Endothelial cell of umbilical vein (primary cell): ENCODE results near the gene CIAO1. TPM values are rescaled to one million over a fixed set of nuclear protein-coding genes. Genes with fewer than 3 reads are reported as not detected.
A peak's percentile ranks its signal among the peaks of the same experiment; 100 is the strongest.

Source experiments
- BruUV-seq: library from RNA; stranded (reverse); fragments of 400-500 nt; replicated peaks from 2 replicates; lab custom pipeline; 2021; lab: Mats Ljungman, UMichigan
- CTCF ChIA-PET: fragments of 300-600, 350-600 bp; sonication (Branson Sonifier 250); formaldehyde crosslinking; loops from one replicate; lab custom pipeline; 2021; ENCODE audit warnings: antibody characterized with exemption, inconsistent platforms; lab: Charles Lee
- POLR2A ChIA-PET: fragments of 300-600, 350-600 bp; sonication (Branson Sonifier 250); formaldehyde crosslinking; loops from one replicate; lab custom pipeline; 2021; ENCODE audit warnings: antibody characterized with exemption, inconsistent platforms; lab: Charles Lee
- DNase-seq: peaks from one replicate; pipeline ENCODE4 v3.0.0-alpha.2; 2011; ENCODE audit warnings: low read depth, low spot score
- FAIRE-seq: peaks from 2 replicates; lab custom pipeline; 2011; peaks lifted over from hg19 to GRCh38; lab: Jason Lieb, UNC
- H2AFZ ChIP-seq: 2 replicates; pipeline ENCODE4 v1.6.0; 2012; ENCODE audit warnings: low read depth, low read length, control low read depth, inconsistent platforms
- H3K27ac ChIP-seq: 2 replicates; pipeline ENCODE4 v1.5.1; 2011; ENCODE audit warnings: low read depth, mild to moderate bottlenecking, control low read depth, low read length, moderate library complexity; ENCODE audit not compliant: insufficient read depth
- H3K27me3 ChIP-seq, 2 experiments: 2 replicates each; pipeline versions ENCODE4 v1.6.0 to v1.6.1; 2011; ENCODE audit warnings: low read length in 2 of 2, mixed read lengths in 1 of 2; ENCODE audit not compliant: control insufficient read depth in 2 of 2, insufficient read depth in 2 of 2
- H3K36me3 ChIP-seq, 2 experiments: 2 replicates in 1 of 2; 3 replicates in 1 of 2; pipeline ENCODE4 v1.5.1; 2011; ENCODE audit warnings: low read length in 2 of 2, mild to moderate bottlenecking in 1 of 2, moderate library complexity in 1 of 2; ENCODE audit not compliant: control insufficient read depth in 2 of 2, insufficient read depth in 2 of 2; ENCODE audit errors: extremely low read depth in 1 of 2
- H3K4me1 ChIP-seq: 3 replicates; pipeline ENCODE4 v1.5.1; 2011; ENCODE audit warnings: mild to moderate bottlenecking, low read length; ENCODE audit not compliant: control insufficient read depth, insufficient read depth; ENCODE audit errors: extremely low read depth
- H3K4me2 ChIP-seq: 2 replicates; pipeline ENCODE4 v1.6.1; 2011; ENCODE audit warnings: low read length, control low read depth, mixed read lengths; ENCODE audit not compliant: insufficient read depth
- H3K4me3 ChIP-seq, 3 experiments: fragments of 200-600 bp in 1 of 3; sonication (generic), shearing (Covaris generic) in 1 of 3; replicated peaks in 1 of 3; 2 replicates each; pipeline ENCODE4 v1.5.1; 2011 to 2016; ENCODE audit warnings: control low read depth in 3 of 3, low read length in 3 of 3, mild to moderate bottlenecking in 2 of 3, inconsistent platforms in 1 of 3, low read depth in 1 of 3, moderate library complexity in 1 of 3; ENCODE audit not compliant: insufficient read depth in 1 of 3
- H3K79me2 ChIP-seq: 2 replicates; pipeline ENCODE4 v1.6.0; 2012; ENCODE audit warnings: low read length, inconsistent platforms; ENCODE audit not compliant: control insufficient read depth, insufficient read depth
- H3K9ac ChIP-seq: replicated peaks from 2 replicates; pipeline ENCODE3; 2011; ENCODE audit warnings: low read length, control low read depth; ENCODE audit not compliant: insufficient read depth; ENCODE audit errors: extremely low read depth
- H3K9me1 ChIP-seq: replicated peaks from 3 replicates; pipeline ENCODE4 v1.6.0; 2011; ENCODE audit warnings: mild to moderate bottlenecking, low read length; ENCODE audit not compliant: control insufficient read depth, insufficient read depth; ENCODE audit errors: extremely low read depth
- H3K9me3 ChIP-seq: replicated peaks from 2 replicates; pipeline ENCODE4 v1.5.1; 2012; ENCODE audit warnings: low read length, inconsistent platforms; ENCODE audit not compliant: control insufficient read depth, insufficient read depth
- H4K20me1 ChIP-seq: replicated peaks from 2 replicates; pipeline ENCODE3; 2011; ENCODE audit warnings: mild to moderate bottlenecking, low read length; ENCODE audit not compliant: control insufficient read depth, insufficient read depth; ENCODE audit errors: extremely low read depth
- CTCF ChIP-seq, 2 donors: IDR thresholded peaks; 1 replicate in 1 of 2; 2 replicates in 1 of 2; pipeline ENCODE4 v1.5.1; 2011; ENCODE audit warnings: low read length in 2 of 2, mild to moderate bottlenecking in 2 of 2, moderate library complexity in 2 of 2, control low read depth in 1 of 2, inconsistent platforms in 1 of 2, low read depth in 1 of 2; ENCODE audit not compliant: insufficient read depth in 1 of 2; ENCODE audit errors: extremely low read depth in 1 of 2
- FOS ChIP-seq: IDR thresholded peaks from 2 replicates; pipeline ENCODE4 v1.6.1; 2011; ENCODE audit warnings: mild to moderate bottlenecking, low read length, moderate library complexity, borderline replicate concordance; ENCODE audit not compliant: insufficient read depth
- GATA2 ChIP-seq: IDR thresholded peaks from 2 replicates; pipeline ENCODE4 v1.7.0; 2011; ENCODE audit warnings: low read depth, mild to moderate bottlenecking, moderate library complexity, mixed read lengths, low read length; ENCODE audit not compliant: insufficient read length, insufficient read depth
- JUN ChIP-seq: IDR thresholded peaks from 2 replicates; pipeline ENCODE4 v1.6.1; 2011; ENCODE audit warnings: borderline replicate concordance, low read depth; ENCODE audit not compliant: insufficient read length, insufficient read depth
- MYC ChIP-seq: IDR thresholded peaks from one replicate; pipeline ENCODE4 v1.6.1; 2011; ENCODE audit warnings: mild to moderate bottlenecking, low read depth, low read length
- POLR2A ChIP-seq: IDR thresholded peaks from 2 replicates; pipeline ENCODE4 v1.6.1; 2012; ENCODE audit warnings: low read depth, mild to moderate bottlenecking, control low read depth, low read length
- POLR2AphosphoS5 ChIP-seq: IDR thresholded peaks from 2 replicates; pipeline ENCODE4 v1.6.1; 2012; ENCODE audit warnings: low read depth, mild to moderate bottlenecking, control low read depth, low read length, moderate library complexity; ENCODE audit not compliant: insufficient read depth
- dilution Hi-C: fragments of 300-500 bp; cut with MboI; formaldehyde crosslinking; loops from one replicate; pipeline ENCODE4 v1.15.0; 2019; ENCODE audit warnings: low sequenced_read_pairs; ENCODE audit not compliant: extremely low pct_ligation_motif_present
- intact Hi-C: fragments of 100-400 bp; cut with micrococcal nuclease; formaldehyde crosslinking; loops from one replicate; pipeline ENCODE4 v1.10.0; 2022
- polyA plus RNA-seq, 4 experiments: library from polyadenylated mRNA; depleted of rRNA in 3 of 4; stranded (reverse) in 3 of 4; unstranded in 1 of 4; fragments of >200 nt; gene quantifications; 2 replicates each; pipeline versions ENCODE4 v1.2.1 to v1.2.3, GENCODE V29; 2011 to 2012; ENCODE audit warnings: missing spikeins in 1 of 4
- total RNA-seq: library from RNA; stranded (reverse); gene quantifications from 2 replicates; pipeline ENCODE4 v1.2.3, GENCODE V29; 2021

CIAO1 gene
- total and polyA plus RNA-seq, 2 donors (not counting 3 experiments of a cell fraction or from before 2014, with no cell fraction given) = 70.7 to 119 TPM

GRCh38 chr2:96245609-96246390 lies 20.2 kb upstream of the CIAO1 start:
- Histone ChIP-seq H3K27ac (peak overlapping the region; percentile 68), H3K4me1 (peaks cover 38% of the 10 kb centered on the region), H3K79me2 (no peaks in the 10 kb centered on the region), H3K4me3 (no peak overlapping the region), H3K9me3 (no peaks in the 10 kb centered on the region), H3K36me3 (no peaks in the 10 kb centered on the region), H3K9ac (peak overlapping the region; percentile 18), H4K20me1 (no peaks in the 10 kb centered on the region), H3K9me1 (no peaks in the 10 kb centered on the region), H3K4me2 (no peak overlapping the region), H3K27me3 (no peaks in the 10 kb centered on the region), H2AFZ (peak overlapping the region; percentile 3)
- CTCF ChIA-PET = interaction anchor here (0.7 to 1.5 kb wide), 6 partner anchors 10 to 71 kb away, joined by 3 to 7 read pairs (median 4); partner anchors contain the start of gene STARD7
- DNase-seq (peak; percentile 87), FAIRE-seq (peak; percentile 96)
- intact Hi-C loops = no loop called here
- POLR2A ChIA-PET = interaction anchor here (0.6 to 1.1 kb wide), 3 partner anchors 8 to 38 kb away, joined by 3 to 6 read pairs (median 3); partner anchors contain the start of gene STARD7
- TF ChIP-seq FOS (peak; percentile 87), POLR2A (no peak), JUN (peak; percentile 71), GATA2 (no peak)
- dilution Hi-C loops = no loop called here
- BruUV-seq = TSS peak; percentile 65

- Histone ChIP-seq H3K9me1 (no peaks in the 10 kb centered on the region), H3K79me2 (no peaks in the 10 kb centered on the region), H3K4me2 (no peak overlapping the region), H3K9ac (no peak overlapping the region), H3K4me3 (no peak overlapping the region), H4K20me1 (no peaks in the 10 kb centered on the region), H3K4me1 (peaks cover 43% of the 10 kb centered on the region), H3K36me3 (no peaks in the 10 kb centered on the region), H3K9me3 (no peaks in the 10 kb centered on the region), H3K27ac (no peak overlapping the region), H3K27me3 (no peaks in the 10 kb centered on the region), H2AFZ (no peak overlapping the region)
- TF ChIP-seq JUN (no peak), CTCF (IDR thresholded peaks at IDR 0.05; ENCODE audit: extremely low read depth in 1 of 2, insufficient read depth in 1 of 2, low read depth in 1 of 2, low read length in 2 of 2) (no peak), MYC (no peak), POLR2AphosphoS5 (no peak)
- CTCF ChIA-PET = interaction anchor here (0.7 to 0.9 kb wide), 2 partner anchors 20 to 32 kb away, joined by 3 read pairs; no protein-coding TSS in a partner anchor
- intact Hi-C loops (no loop called here), dilution Hi-C loops (no loop called here)
- POLR2A ChIA-PET = interaction anchor here (0.9 kb wide), 1 partner anchor 39 kb away, joined by 3 read pairs; the partner anchor contains the start of gene STARD7
- peak; percentile 52 for FAIRE-seq
- no peak for DNase-seq
- no TSS peak for BruUV-seq
Observed at GRCh38 chr2:96247009-96247408, 19.0 kb upstream of the CIAO1 start.
